Measurements from ENCODE around the gene FAM210B.
"Not testable (repeated sequence)": the region's sequence is repeated elsewhere in the genome, so short reads cannot be mapped to it uniquely, and the experiment has no call there.

FAM210B gene

GRCh38 chr20:56361900-56362299 is 3.1 kb downstream of the FAM210B start:
- DNase-seq: no peak

GRCh38 chr20:56362833-56363413 is 4.1 kb downstream of the FAM210B start:
- no peak for DNase-seq

- DNase-seq: no peak
These were observed 4.7 kb downstream of the FAM210B start for GRCh38 chr20:56363491-56363890.

- DNase-seq: no peak
These were observed 9.8 kb downstream of the FAM210B start for GRCh38 chr20:56368351-56369134.

GRCh38 chr20:56369179-56369578 is 10.4 kb downstream of the FAM210B start:
- no peak for DNase-seq

GRCh38 chr20:56371977-56372376 is 13.2 kb downstream of the FAM210B start:
- no peak for DNase-seq

- DNase-seq: no peak
These were observed 14.1 kb downstream of the FAM210B start for GRCh38 chr20:56372850-56373249.

- no peak for DNase-seq
These were observed 15.2 kb downstream of the FAM210B start for GRCh38 chr20:56373942-56374341.

GRCh38 chr20:56376331-56376730 is 17.6 kb downstream of the FAM210B start:
- DNase-seq: no peak

GRCh38 chr20:56378386-56378785 is 19.6 kb downstream of the FAM210B start:
- DNase-seq: no peak

- DNase-seq: no peak
These were observed 21.6 kb downstream of the FAM210B start for GRCh38 chr20:56380375-56380774.

- no peak for DNase-seq
These were observed 22.7 kb downstream of the FAM210B start for GRCh38 chr20:56381501-56381900.

GRCh38 chr20:56382696-56383095 is 23.9 kb downstream of the FAM210B start:
- no peak for DNase-seq

GRCh38 chr20:56383334-56383733 is 24.6 kb downstream of the FAM210B start:
- no peak for DNase-seq

GRCh38 chr20:56385130-56385529 is 26.4 kb downstream of the FAM210B start:
- DNase-seq: no peak

- no peak for DNase-seq
These were observed 27.4 kb downstream of the FAM210B start for GRCh38 chr20:56386219-56386618.

GRCh38 chr20:56388882-56389281 is 30.1 kb downstream of the FAM210B start:
- no peak for DNase-seq

GRCh38 chr20:56389807-56390206 is 31.0 kb downstream of the FAM210B start:
- DNase-seq: no peak

GRCh38 chr20:56390396-56390795 is 31.6 kb downstream of the FAM210B start:
- DNase-seq: not testable (repeated sequence)

GRCh38 chr20:56391037-56391436 is 32.3 kb downstream of the FAM210B start:
- DNase-seq: no peak

GRCh38 chr20:56391596-56392131 is 32.9 kb downstream of the FAM210B start:
- no peak for DNase-seq

- peak; percentile 100 for DNase-seq
These were observed 33.5 kb downstream of the FAM210B start, which contains the start of the genes AURKA and CSTF1 for GRCh38 chr20:56392132-56392880. Gene AURKA (minus strand): TSS chr20:56392215. CDS start chr20:56388197, 4,018 bp downstream. Gene CSTF1 (plus strand): TSS chr20:56392645. CDS start chr20:56395553, 2,908 bp downstream.

GRCh38 chr20:56392881-56393482 is 34.2 kb downstream of the FAM210B start:
- DNase-seq: no peak

Data from activated CD4-positive, alpha-beta T cell treated with anti-CD3 and anti-CD28 coated beads for 48 hours (primary cell).